ENCODE measurements around the gene RETREG2.

- no peak for TF ChIP-seq CTCF (IDR thresholded peaks at IDR 0.05)
- TF ChIP-seq ZFX (IDR thresholded peaks at IDR 0.05; ENCODE audit: borderline replicate concordance), result no peak
These were observed 29.2 kb downstream of the RETREG2 start for GRCh38 chr2:219207134-219207883.
